ENCODE measurements around the gene ETV7.

ETV7 gene

GRCh38 chr6:36318690-36319435 lies 68.6 kb downstream of the ETV7 start:
- no peak for DNase-seq

GRCh38 chr6:36317623-36318022 lies 69.8 kb downstream of the ETV7 start:
- DNase-seq: no peak
